HepG2 (cell line): Measurements from ENCODE around the gene NARF. TPM values are rescaled to one million over a fixed set of nuclear protein-coding genes. Genes with fewer than 3 reads are reported as not detected.

ENCODE experiments used
- CREB3 ChIP-seq: sonication (generic); formaldehyde crosslinking; IDR thresholded peaks from 2 replicates; pipeline ENCODE4 v1.5.0; 2020; ENCODE audit warnings: missing genetic modification reagents
- DNMT1 ChIP-seq: sonication (generic); formaldehyde crosslinking; IDR thresholded peaks from 2 replicates; pipeline ENCODE4 v1.5.1; 2020; ENCODE audit warnings: mild to moderate bottlenecking, missing genetic modification reagents
- EHMT2 ChIP-seq: fragments of 200-600 bp; sonication (generic); IDR thresholded peaks from 2 replicates; pipeline ENCODE4 v1.7.0; 2017; ENCODE audit warnings: antibody characterized with exemption, low read depth, low read length, borderline replicate concordance
- IKZF4 ChIP-seq: sonication (generic); formaldehyde crosslinking; IDR thresholded peaks from 2 replicates; pipeline ENCODE4 v1.5.1; 2020; ENCODE audit warnings: borderline replicate concordance, mild to moderate bottlenecking, low read depth, missing genetic modification reagents; ENCODE audit errors: not compliant biosample characterization
- KAT8 ChIP-seq: IDR thresholded peaks from 2 replicates; pipeline ENCODE4 v1.6.1; 2016; ENCODE audit warnings: missing genetic modification reagents, missing compliant biosample characterization
- KDM3A ChIP-seq: IDR thresholded peaks from 2 replicates; pipeline ENCODE4 v1.6.1; 2018; ENCODE audit warnings: low read depth, missing compliant biosample characterization
- MEIS1 ChIP-seq: sonication (generic); formaldehyde crosslinking; IDR thresholded peaks from 2 replicates; pipeline ENCODE4 v1.9.0; 2021; ENCODE audit warnings: mild to moderate bottlenecking, missing genetic modification reagents, moderate library complexity, borderline replicate concordance
- NCOR1 ChIP-seq: fragments of 200-600 bp; sonication (generic); IDR thresholded peaks from 2 replicates; pipeline ENCODE4 v1.7.0; 2017; ENCODE audit warnings: antibody characterized with exemption, low read length, borderline replicate concordance
- NFYC ChIP-seq: IDR thresholded peaks from 2 replicates; pipeline ENCODE4 v1.6.1; 2016; ENCODE audit warnings: missing genetic modification reagents, missing compliant biosample characterization
- RFX5 ChIP-seq: IDR thresholded peaks from 2 replicates; pipeline ENCODE4 v1.6.1; 2011; ENCODE audit warnings: low read depth, low read length, improper control_type of control experiment
- YEATS4 ChIP-seq: sonication (generic); formaldehyde crosslinking; IDR thresholded peaks from 2 replicates; pipeline ENCODE4 v1.4.0; 2020; ENCODE audit warnings: missing genetic modification reagents, borderline replicate concordance
- ZBTB34 ChIP-seq: sonication (generic); formaldehyde crosslinking; IDR thresholded peaks from 2 replicates; pipeline ENCODE4 v1.8.0; 2022; ENCODE audit warnings: mild to moderate bottlenecking, missing genetic modification reagents
- ZBTB43 ChIP-seq: sonication (generic); formaldehyde crosslinking; conservative IDR thresholded peaks from 2 replicates; pipeline ENCODE4 v1.4.0; 2020; ENCODE audit warnings: missing genetic modification reagents
- ZNF326 ChIP-seq: sonication (generic); formaldehyde crosslinking; IDR thresholded peaks from 2 replicates; pipeline ENCODE4 v1.4.0; 2020; ENCODE audit warnings: missing genetic modification reagents, borderline replicate concordance
- ZNF552 ChIP-seq: sonication (generic); formaldehyde crosslinking; IDR thresholded peaks from 2 replicates; pipeline ENCODE4 v1.9.0; 2022; ENCODE audit warnings: missing genetic modification reagents, mild to moderate bottlenecking, borderline replicate concordance
- ZNF674 ChIP-seq: sonication (generic); formaldehyde crosslinking; IDR thresholded peaks from 2 replicates; pipeline ENCODE4 v1.5.0; 2020; ENCODE audit warnings: low read depth, mild to moderate bottlenecking, missing genetic modification reagents
- ZNF768 ChIP-seq: sonication (generic); formaldehyde crosslinking; IDR thresholded peaks from 2 replicates; pipeline ENCODE4 v1.4.0; 2020; ENCODE audit warnings: missing genetic modification reagents
- ZNF878 ChIP-seq: sonication (generic); formaldehyde crosslinking; IDR thresholded peaks from 2 replicates; pipeline ENCODE4 v1.8.1; 2023; ENCODE audit warnings: mild to moderate bottlenecking, missing genetic modification reagents, moderate library complexity
- polyA plus RNA-seq, 8 experiments: library from polyadenylated mRNA; depleted of rRNA in 3 of 8; stranded (reverse) in 7 of 8; unstranded in 1 of 8; fragments of >200 nt; fragmentation: Illumina TruSeq in 4 of 8; extraction: Trizol in 4 of 8; gene quantifications; 2 replicates each; pipeline versions ENCODE4 v1.2.1 to v1.2.3, GENCODE V29; 2011 to 2016; ENCODE audit warnings: low read depth in 4 of 8, missing spikeins in 1 of 8, mixed read lengths in 1 of 8; ENCODE audit not compliant: insufficient read depth in 1 of 8
- total RNA-seq, 5 experiments: library from RNA; depleted of rRNA; stranded (reverse); fragments of >200 nt; fragmentation: Illumina TruSeq; extraction: Trizol; gene quantifications; 2 replicates each; pipeline ENCODE4 v1.2.3, GENCODE V29; 2016; ENCODE audit warnings: low read depth in 1 of 5
- TF ChIP-seq, protein P1 (sequence below): sonication (generic); formaldehyde crosslinking; conservative IDR thresholded peaks from 2 replicates; pipeline ENCODE4 v1.8.0; 2022; ENCODE audit warnings: mild to moderate bottlenecking, moderate library complexity, missing genetic modification reagents
- TF ChIP-seq, protein P2 (sequence below): sonication (generic); formaldehyde crosslinking; IDR thresholded peaks from 2 replicates; pipeline ENCODE4 v1.4.0; 2020; ENCODE audit warnings: missing genetic modification reagents

NARF gene
- total and polyA plus RNA-seq, 2 of the 13 experiments (the other 11 are each of a cell fraction or from before 2014, with no cell fraction given): 61.1 to 144 TPM

- TF ChIP-seq, protein P1, sequence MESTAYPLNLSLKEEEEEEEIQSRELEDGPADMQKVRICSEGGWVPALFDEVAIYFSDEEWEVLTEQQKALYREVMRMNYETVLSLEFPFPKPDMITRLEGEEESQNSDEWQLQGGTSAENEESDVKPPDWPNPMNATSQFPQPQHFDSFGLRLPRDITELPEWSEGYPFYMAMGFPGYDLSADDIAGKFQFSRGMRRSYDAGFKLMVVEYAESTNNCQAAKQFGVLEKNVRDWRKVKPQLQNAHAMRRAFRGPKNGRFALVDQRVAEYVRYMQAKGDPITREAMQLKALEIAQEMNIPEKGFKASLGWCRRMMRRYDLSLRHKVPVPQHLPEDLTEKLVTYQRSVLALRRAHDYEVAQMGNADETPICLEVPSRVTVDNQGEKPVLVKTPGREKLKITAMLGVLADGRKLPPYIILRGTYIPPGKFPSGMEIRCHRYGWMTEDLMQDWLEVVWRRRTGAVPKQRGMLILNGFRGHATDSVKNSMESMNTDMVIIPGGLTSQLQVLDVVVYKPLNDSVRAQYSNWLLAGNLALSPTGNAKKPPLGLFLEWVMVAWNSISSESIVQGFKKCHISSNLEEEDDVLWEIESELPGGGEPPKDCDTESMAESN (CRISPR knock-in tag): peak; percentile 83; the same call in 1 of the 2 replicates
- peak; percentile 49 for TF ChIP-seq IKZF4
- peak; percentile 69; the same call in 1 of the 2 replicates for TF ChIP-seq YEATS4 (CRISPR knock-in tag)
- no peak; the same call in 1 of the 2 replicates for TF ChIP-seq NCOR1
- TF ChIP-seq MEIS1: no peak
- no peak for TF ChIP-seq ZNF674
- no peak for TF ChIP-seq ZNF552 (CRISPR knock-in tag)
- TF ChIP-seq, protein P2, sequence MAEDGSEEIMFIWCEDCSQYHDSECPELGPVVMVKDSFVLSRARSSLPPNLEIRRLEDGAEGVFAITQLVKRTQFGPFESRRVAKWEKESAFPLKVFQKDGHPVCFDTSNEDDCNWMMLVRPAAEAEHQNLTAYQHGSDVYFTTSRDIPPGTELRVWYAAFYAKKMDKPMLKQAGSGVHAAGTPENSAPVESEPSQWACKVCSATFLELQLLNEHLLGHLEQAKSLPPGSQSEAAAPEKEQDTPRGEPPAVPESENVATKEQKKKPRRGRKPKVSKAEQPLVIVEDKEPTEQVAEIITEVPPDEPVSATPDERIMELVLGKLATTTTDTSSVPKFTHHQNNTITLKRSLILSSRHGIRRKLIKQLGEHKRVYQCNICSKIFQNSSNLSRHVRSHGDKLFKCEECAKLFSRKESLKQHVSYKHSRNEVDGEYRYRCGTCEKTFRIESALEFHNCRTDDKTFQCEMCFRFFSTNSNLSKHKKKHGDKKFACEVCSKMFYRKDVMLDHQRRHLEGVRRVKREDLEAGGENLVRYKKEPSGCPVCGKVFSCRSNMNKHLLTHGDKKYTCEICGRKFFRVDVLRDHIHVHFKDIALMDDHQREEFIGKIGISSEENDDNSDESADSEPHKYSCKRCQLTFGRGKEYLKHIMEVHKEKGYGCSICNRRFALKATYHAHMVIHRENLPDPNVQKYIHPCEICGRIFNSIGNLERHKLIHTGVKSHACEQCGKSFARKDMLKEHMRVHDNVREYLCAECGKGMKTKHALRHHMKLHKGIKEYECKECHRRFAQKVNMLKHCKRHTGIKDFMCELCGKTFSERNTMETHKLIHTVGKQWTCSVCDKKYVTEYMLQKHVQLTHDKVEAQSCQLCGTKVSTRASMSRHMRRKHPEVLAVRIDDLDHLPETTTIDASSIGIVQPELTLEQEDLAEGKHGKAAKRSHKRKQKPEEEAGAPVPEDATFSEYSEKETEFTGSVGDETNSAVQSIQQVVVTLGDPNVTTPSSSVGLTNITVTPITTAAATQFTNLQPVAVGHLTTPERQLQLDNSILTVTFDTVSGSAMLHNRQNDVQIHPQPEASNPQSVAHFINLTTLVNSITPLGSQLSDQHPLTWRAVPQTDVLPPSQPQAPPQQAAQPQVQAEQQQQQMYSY (CRISPR knock-in tag): peak; percentile 86
- 0 out of 2 replicates have a peak, but pooled peaks have one; percentile 55 for TF ChIP-seq ZBTB43 (CRISPR knock-in tag)
- peak; percentile 49; the same call in 1 of the 2 replicates for TF ChIP-seq KDM3A (CRISPR knock-in tag)
- TF ChIP-seq ZBTB34 (CRISPR knock-in tag): no peak
- peak; percentile 88 for TF ChIP-seq KAT8
- no peak for TF ChIP-seq ZNF768 (CRISPR knock-in tag)
- no peak for TF ChIP-seq ZNF326 (CRISPR knock-in tag)
- TF ChIP-seq CREB3 (CRISPR knock-in tag): no peak
- TF ChIP-seq EHMT2: no peak
- peak; percentile 99 for TF ChIP-seq ZNF878
- TF ChIP-seq DNMT1 (CRISPR knock-in tag): no peak
- TF ChIP-seq RFX5: no peak
- peak; percentile 65; the same call in 1 of the 2 replicates for TF ChIP-seq NFYC (CRISPR knock-in tag)
Observed at GRCh38 chr17:82517230-82517865, 58.8 kb downstream of the NARF start (continued).
